K562 (cell line): ENCODE measurements around the gene MBD3. TPM values are rescaled to one million over a fixed set of nuclear protein-coding genes. Genes with fewer than 3 reads are reported as not detected.

Experiments used
- BRCA1 ChIP-seq, 2 experiments: fragments of 450-650 bp in 1 of 2; sonication (generic) in 1 of 2; formaldehyde crosslinking in 1 of 2; IDR thresholded peaks; 2 replicates each; pipeline versions ENCODE4 v1.5.0 to v1.6.1; 2017 to 2020; ENCODE audit warnings: mild to moderate bottlenecking in 1 of 2, missing genetic modification reagents in 1 of 2
- CHD1 ChIP-seq: fragments of 200-600 bp; sonication (generic); IDR thresholded peaks from one replicate; pipeline ENCODE4 v1.6.1; 2012; ENCODE audit warnings: mild to moderate bottlenecking, moderate library complexity, low read length, inconsistent platforms
- DMBX1 ChIP-seq: fragments of 250-450 bp; sonication (Bioruptor Pico); IDR thresholded peaks from 2 replicates; pipeline ENCODE4 v1.8.0; 2022; ENCODE audit warnings: inconsistent platforms, mild to moderate bottlenecking, moderate library complexity, borderline replicate concordance
- ILK ChIP-seq: fragments of 450-650 bp; IDR thresholded peaks from 2 replicates; pipeline ENCODE4 v1.6.1; 2016; ENCODE audit warnings: missing genetic modification characterization, low read depth, mild to moderate bottlenecking, missing compliant biosample characterization, moderate library complexity, borderline replicate concordance
- NRF1 ChIP-seq, 2 experiments: fragments of 450-650 bp; IDR thresholded peaks in 1 of 2; conservative IDR thresholded peaks in 1 of 2; 2 replicates each; pipeline ENCODE4 v1.6.1; 2014; ENCODE audit warnings: mild to moderate bottlenecking in 2 of 2
- STAG1 ChIP-seq: sonication (generic); formaldehyde crosslinking; IDR thresholded peaks from 2 replicates; pipeline ENCODE4 v1.5.0; 2020; ENCODE audit warnings: missing genetic modification reagents, borderline replicate concordance
- TCF7L2 ChIP-seq: fragments of 150-350 bp; IDR thresholded peaks from 2 replicates; pipeline ENCODE4 v1.6.1; 2016; ENCODE audit warnings: low read depth, mild to moderate bottlenecking, low read length, moderate library complexity
- TEAD1 ChIP-seq, 2 experiments: fragments of 450-650 bp in 1 of 2; sonication (generic) in 1 of 2; formaldehyde crosslinking; IDR thresholded peaks; 2 replicates each; pipeline versions ENCODE4 v1.4.0 to v1.8.0; 2020 to 2022; ENCODE audit warnings: mild to moderate bottlenecking in 2 of 2, missing genetic modification reagents in 1 of 2
- TRIM24 ChIP-seq, 2 experiments: fragments of 450-650 bp; IDR thresholded peaks; 2 replicates each; pipeline ENCODE4 v1.6.1; 2016
- XRCC3 ChIP-seq: fragments of 450-650 bp; IDR thresholded peaks from 2 replicates; pipeline ENCODE4 v1.6.1; 2017; ENCODE audit warnings: mild to moderate bottlenecking, moderate library complexity
- polyA plus RNA-seq, 8 experiments: library from polyadenylated mRNA; depleted of rRNA in 4 of 8; stranded (reverse) in 5 of 8; unstranded in 3 of 8; fragments of >200 nt; fragmentation: Nextera tagmentation in 2 of 8; fragmentation: Illumina TruSeq in 1 of 8; extraction: Ambion mirVana in 2 of 8; extraction: Trizol in 1 of 8; gene quantifications; 2 replicates each; pipeline versions ENCODE4 v1.2.1 to v1.2.3, GENCODE V29; 2011 to 2014; ENCODE audit warnings: inconsistent platforms in 1 of 8, missing spikeins in 1 of 8
- total RNA-seq, 7 experiments: library from RNA; depleted of rRNA in 6 of 7; stranded (reverse); fragments of >200 nt in 6 of 7; fragmentation: Illumina TruSeq in 2 of 7; extraction: Trizol in 2 of 7; gene quantifications; 2 replicates each; pipeline versions ENCODE4 v1.2.1 to v1.2.3, GENCODE V29; 2011 to 2021; ENCODE audit warnings: low replicate concordance in 1 of 7
- TF ChIP-seq, protein P1 (sequence below): fragments of 450-650 bp; conservative IDR thresholded peaks from 2 replicates; pipeline ENCODE4 v1.6.1; 2016; ENCODE audit warnings: missing genetic modification characterization, low read depth, mild to moderate bottlenecking, missing compliant biosample characterization, moderate library complexity
- TF ChIP-seq, protein P2 (sequence below): fragments of 150-350 bp; conservative IDR thresholded peaks from 2 replicates; pipeline ENCODE4 v1.6.1; 2014; ENCODE audit warnings: low read length
- TF ChIP-seq, protein P3 (sequence below), 3 experiments: IDR thresholded peaks in 2 of 3; conservative IDR thresholded peaks in 1 of 3; 2 replicates each; pipeline ENCODE4 v1.5.1; 2011 to 2012; ENCODE audit warnings: low read length in 3 of 3, mild to moderate bottlenecking in 3 of 3, control low read depth in 2 of 3, improper control_type of control experiment in 1 of 3, inconsistent platforms in 1 of 3, low read depth in 1 of 3, mixed read lengths in 1 of 3, moderate library complexity in 1 of 3; ENCODE audit not compliant: insufficient read depth in 2 of 3
- TF ChIP-seq, protein P4 (sequence below): sonication (generic); formaldehyde crosslinking; IDR thresholded peaks from 2 replicates; pipeline ENCODE4 v1.8.0; 2023; ENCODE audit warnings: mild to moderate bottlenecking, missing genetic modification reagents

MBD3 gene
- total and polyA plus RNA-seq, 9 of the 15 experiments (the other 6 are each of a cell fraction or from before 2014, with no cell fraction given) = 0.24 to 137 (median 30.9) TPM

DNA sequence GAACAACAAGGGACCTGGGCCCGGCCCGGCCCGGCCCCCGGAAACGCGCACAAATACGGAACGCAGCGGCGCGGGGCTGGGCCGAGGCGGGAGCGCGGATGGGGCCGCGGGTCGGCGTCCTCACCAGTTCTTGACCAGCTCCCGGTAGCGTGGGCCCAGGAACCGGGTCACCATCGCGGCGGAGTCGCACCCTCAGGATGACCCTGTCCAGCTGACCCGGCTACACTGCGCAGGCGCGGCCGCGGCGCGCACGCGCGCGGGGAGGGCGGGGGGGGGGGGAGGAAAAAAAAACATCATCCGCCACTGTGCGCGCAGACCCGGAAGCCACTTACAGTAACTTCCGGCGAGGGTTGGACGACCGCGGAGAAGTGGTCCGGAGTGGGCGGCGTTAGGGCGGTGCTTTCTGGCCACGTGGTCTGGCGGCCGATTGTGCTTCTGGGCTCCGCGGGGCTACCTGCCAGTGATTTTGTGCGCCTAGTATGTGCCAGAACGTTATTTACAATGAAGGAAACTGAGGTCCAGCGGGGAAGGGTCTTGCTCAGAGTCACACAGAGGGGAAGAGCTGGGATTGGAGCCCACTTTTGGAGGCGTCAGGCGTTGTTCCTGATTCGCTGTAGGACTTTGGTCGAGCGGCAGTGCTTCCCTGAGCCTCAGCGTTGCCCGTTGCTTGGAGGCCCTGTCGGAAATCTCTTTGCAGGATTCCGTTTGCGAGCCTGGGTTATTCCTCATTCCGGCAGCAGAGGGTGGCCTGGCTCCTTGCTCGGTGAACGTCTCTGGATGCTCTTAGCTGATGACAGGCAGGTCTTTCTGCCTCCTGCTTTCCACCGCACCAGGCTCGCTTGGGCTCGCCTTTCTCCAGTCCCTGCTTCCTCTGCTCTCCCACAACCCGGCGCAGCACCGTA, 12.8 kb upstream of the MBD3 start, which contains the start of gene UQCR11 (continued):
- TF ChIP-seq TCF7L2 (no peak), TEAD1 (CRISPR knock-in tag; IDR thresholded peaks at IDR 0.05) (no peak), TRIM24 (IDR thresholded peaks at IDR 0.05) (no peak), ILK (no peak), XRCC3 (no peak), STAG1 (CRISPR knock-in tag) (peak; percentile 43; the same call in 1 of the 2 replicates), NRF1 (conservative IDR thresholded peaks at IDR 0.05 in 1 of 2, IDR thresholded peaks at IDR 0.05 in 1 of 2) (peak; percentile 95 to 96), DMBX1 (CRISPR knock-in tag) (no peak), BRCA1 (IDR thresholded peaks at IDR 0.05) (no peak), BRCA1 (CRISPR knock-in tag; IDR thresholded peaks at IDR 0.05) (no peak), CHD1 (peak; percentile 80)
- TF ChIP-seq, protein P1, sequence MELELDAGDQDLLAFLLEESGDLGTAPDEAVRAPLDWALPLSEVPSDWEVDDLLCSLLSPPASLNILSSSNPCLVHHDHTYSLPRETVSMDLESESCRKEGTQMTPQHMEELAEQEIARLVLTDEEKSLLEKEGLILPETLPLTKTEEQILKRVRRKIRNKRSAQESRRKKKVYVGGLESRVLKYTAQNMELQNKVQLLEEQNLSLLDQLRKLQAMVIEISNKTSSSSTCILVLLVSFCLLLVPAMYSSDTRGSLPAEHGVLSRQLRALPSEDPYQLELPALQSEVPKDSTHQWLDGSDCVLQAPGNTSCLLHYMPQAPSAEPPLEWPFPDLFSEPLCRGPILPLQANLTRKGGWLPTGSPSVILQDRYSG (tag) = no peak
- TF ChIP-seq, protein P2, sequence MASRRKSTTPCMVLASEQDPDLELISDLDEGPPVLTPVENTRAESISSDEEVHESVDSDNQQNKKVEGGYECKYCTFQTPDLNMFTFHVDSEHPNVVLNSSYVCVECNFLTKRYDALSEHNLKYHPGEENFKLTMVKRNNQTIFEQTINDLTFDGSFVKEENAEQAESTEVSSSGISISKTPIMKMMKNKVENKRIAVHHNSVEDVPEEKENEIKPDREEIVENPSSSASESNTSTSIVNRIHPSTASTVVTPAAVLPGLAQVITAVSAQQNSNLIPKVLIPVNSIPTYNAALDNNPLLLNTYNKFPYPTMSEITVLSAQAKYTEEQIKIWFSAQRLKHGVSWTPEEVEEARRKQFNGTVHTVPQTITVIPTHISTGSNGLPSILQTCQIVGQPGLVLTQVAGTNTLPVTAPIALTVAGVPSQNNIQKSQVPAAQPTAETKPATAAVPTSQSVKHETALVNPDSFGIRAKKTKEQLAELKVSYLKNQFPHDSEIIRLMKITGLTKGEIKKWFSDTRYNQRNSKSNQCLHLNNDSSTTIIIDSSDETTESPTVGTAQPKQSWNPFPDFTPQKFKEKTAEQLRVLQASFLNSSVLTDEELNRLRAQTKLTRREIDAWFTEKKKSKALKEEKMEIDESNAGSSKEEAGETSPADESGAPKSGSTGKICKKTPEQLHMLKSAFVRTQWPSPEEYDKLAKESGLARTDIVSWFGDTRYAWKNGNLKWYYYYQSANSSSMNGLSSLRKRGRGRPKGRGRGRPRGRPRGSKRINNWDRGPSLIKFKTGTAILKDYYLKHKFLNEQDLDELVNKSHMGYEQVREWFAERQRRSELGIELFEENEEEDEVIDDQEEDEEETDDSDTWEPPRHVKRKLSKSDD = no peak
- TF ChIP-seq, protein P3, sequence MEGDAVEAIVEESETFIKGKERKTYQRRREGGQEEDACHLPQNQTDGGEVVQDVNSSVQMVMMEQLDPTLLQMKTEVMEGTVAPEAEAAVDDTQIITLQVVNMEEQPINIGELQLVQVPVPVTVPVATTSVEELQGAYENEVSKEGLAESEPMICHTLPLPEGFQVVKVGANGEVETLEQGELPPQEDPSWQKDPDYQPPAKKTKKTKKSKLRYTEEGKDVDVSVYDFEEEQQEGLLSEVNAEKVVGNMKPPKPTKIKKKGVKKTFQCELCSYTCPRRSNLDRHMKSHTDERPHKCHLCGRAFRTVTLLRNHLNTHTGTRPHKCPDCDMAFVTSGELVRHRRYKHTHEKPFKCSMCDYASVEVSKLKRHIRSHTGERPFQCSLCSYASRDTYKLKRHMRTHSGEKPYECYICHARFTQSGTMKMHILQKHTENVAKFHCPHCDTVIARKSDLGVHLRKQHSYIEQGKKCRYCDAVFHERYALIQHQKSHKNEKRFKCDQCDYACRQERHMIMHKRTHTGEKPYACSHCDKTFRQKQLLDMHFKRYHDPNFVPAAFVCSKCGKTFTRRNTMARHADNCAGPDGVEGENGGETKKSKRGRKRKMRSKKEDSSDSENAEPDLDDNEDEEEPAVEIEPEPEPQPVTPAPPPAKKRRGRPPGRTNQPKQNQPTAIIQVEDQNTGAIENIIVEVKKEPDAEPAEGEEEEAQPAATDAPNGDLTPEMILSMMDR (IDR thresholded peaks at IDR 0.05 in 2 of 3, conservative IDR thresholded peaks at IDR 0.05 in 1 of 3; ENCODE audit: insufficient read depth in 2 of 3, low read depth in 1 of 3, low read length in 3 of 3) = peak; percentile 75 to 79 (median 78)
- TF ChIP-seq, protein P4, sequence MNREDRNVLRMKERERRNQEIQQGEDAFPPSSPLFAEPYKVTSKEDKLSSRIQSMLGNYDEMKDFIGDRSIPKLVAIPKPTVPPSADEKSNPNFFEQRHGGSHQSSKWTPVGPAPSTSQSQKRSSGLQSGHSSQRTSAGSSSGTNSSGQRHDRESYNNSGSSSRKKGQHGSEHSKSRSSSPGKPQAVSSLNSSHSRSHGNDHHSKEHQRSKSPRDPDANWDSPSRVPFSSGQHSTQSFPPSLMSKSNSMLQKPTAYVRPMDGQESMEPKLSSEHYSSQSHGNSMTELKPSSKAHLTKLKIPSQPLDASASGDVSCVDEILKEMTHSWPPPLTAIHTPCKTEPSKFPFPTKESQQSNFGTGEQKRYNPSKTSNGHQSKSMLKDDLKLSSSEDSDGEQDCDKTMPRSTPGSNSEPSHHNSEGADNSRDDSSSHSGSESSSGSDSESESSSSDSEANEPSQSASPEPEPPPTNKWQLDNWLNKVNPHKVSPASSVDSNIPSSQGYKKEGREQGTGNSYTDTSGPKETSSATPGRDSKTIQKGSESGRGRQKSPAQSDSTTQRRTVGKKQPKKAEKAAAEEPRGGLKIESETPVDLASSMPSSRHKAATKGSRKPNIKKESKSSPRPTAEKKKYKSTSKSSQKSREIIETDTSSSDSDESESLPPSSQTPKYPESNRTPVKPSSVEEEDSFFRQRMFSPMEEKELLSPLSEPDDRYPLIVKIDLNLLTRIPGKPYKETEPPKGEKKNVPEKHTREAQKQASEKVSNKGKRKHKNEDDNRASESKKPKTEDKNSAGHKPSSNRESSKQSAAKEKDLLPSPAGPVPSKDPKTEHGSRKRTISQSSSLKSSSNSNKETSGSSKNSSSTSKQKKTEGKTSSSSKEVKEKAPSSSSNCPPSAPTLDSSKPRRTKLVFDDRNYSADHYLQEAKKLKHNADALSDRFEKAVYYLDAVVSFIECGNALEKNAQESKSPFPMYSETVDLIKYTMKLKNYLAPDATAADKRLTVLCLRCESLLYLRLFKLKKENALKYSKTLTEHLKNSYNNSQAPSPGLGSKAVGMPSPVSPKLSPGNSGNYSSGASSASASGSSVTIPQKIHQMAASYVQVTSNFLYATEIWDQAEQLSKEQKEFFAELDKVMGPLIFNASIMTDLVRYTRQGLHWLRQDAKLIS (CRISPR knock-in tag) = peak; percentile 77; the same call in 1 of the 2 replicates
